ENCODE data around the gene PAX7.
"Not testable (repeated sequence)": the region's sequence is repeated elsewhere in the genome, so short reads cannot be mapped to it uniquely, and the experiment has no call there.

The PAX7 gene

DNA sequence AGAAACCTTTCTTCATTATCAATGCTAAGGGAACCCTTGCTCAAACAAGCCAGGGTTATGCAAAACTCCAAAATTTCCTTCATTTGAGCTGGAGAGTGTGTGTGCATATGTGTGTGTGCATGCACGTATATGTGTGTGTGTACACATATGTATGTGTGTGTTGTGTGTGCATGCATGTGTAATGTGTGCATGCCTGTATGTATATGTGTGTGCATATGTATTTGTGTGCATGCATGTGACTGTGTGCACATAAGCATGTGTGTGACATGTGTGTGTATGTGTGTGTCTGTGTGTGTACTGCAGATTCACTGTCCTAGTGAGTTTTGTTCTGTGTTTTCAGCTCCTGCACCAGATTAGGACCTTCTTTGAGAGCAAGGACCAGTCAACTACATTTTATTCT lies 28.2 kb downstream of the PAX7 start:
- no peak for DNase-seq (ENCODE audit: low read depth in 2 of 2)

DNA sequence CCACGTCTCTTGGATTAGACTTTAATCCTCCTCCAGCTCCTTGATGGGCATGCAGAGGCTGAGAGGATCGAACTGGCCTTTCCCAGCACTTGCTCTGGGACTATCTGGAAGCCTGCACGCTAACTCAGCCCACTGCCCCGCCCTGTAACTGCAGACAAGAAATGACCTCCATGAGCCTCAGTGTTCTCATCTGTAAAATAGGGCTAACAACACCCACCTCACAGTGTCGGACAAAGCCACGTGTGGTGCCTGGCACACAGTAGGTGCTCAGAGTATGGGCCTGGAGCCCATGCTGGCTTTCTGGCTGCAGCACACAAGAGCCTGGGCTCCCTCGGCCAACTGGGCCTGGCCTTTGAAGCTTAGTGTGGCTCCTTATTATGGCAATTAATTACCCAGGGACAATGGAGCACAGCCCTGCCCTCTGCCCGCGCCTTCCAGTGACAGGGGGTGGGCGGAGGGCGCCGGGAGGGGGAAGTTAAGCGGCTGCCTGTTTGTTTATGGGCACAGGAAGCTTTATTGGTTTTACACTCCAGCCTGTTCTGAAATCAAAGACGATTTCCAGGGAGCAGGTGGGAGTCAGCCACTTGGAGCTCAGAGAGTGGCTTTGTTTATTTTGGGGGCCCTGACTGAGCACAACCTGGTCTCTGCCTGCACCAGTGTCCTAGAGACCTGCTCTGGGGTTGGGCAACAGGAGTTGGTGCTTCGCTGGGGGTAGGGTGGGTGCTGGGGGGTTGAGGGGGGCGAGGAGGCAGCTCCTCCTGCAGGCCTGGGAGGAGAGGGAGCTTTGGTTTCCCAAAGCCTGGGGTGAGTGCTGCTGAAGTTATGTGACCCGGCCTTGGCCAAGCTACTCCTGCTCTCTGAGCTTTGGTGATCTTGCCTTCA lies 31.0 kb downstream of the PAX7 start:
- no peak for DNase-seq (ENCODE audit: low read depth in 2 of 2)

DNA sequence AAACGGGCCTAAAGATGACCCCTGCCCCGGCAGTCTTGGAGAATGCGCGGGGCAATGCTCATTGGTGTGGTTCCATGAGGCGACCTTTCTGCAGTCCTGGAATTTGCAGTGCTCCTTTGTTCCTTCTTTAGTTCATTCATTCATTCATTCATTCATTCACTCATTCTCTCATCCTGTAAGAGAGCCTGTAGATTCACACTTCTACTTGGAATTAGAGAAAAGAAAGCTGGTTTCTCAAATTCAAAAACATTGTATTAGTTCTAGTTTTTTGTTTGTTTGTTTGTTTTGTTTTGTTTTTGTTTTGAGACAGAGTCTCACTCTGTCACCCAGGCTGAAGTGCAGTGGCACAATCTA lies 31.6 kb downstream of the PAX7 start:
- DNase-seq (ENCODE audit: low read depth in 2 of 2) = no peak

DNA sequence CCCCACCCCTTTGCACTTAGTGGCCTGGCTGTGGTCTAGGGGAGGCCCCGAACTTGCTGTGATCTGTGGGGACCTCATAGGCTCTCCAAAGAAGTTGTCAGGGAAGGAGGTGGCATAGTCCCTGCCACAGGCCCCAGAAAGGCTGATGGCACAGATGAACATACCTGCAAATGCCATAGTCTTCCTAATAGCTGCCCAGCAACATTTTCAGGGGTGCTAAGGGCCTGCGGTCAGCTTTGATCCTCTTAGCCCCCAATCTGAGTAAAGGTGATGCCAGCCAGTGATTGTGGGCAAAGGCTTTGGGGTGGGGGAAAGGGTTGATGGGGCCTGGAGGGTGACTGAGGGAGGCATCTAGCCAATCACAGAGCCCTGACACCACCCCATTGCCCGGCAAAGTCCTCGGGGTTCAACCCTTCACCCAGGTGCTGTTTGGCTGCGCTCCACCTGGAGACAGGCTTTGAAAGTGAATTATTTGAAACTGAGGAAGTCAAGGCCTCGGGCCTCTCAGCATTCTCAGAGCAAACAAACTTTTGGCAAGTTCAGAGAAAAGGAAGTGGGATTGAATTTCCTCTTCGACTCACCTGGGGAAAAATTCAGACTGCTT lies 35.8 kb downstream of the PAX7 start:
- no peak for DNase-seq (ENCODE audit: low read depth in 2 of 2)

DNA sequence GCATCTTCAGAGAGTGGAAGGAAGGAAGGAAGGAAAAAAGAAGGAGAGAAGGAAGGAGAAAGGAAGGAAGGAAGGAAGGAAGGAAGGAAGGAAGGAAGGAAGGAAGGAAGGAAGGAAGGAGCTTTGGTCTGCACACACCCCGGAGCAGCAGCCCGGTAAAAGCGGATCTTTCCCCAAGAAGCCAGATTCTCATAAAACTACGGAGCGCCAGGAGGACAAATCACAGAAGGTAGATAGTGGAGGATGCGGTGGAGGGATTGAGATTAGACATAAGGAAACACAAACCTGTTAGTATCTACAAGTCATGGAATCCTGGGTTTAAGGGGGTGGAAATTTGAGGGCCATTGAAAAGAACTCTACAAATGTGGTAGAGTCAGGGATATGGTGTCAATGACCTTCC lies 36.7 kb downstream of the PAX7 start:
- no peak for DNase-seq (ENCODE audit: low read depth in 2 of 2)

DNA sequence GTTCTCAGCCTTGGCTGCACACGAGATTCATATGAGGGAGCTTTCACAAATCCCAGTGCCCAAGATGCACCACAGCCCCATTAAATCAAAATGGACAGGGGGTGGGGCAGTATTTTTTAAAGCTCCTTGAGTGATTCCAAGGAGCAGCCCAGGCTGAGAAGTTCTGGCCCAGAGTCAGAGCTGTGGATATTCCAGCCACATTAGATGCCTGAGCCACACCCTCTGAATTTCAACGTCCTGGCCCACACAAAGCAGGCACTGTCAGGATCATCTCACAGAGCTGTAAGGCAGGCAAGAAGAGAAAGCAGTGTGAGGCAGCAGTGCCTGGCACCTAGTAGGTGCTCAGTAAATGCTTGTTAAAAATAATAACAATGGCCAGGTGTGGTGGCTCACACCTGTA lies 37.4 kb downstream of the PAX7 start:
- no peak for DNase-seq (ENCODE audit: low read depth in 2 of 2)

DNA sequence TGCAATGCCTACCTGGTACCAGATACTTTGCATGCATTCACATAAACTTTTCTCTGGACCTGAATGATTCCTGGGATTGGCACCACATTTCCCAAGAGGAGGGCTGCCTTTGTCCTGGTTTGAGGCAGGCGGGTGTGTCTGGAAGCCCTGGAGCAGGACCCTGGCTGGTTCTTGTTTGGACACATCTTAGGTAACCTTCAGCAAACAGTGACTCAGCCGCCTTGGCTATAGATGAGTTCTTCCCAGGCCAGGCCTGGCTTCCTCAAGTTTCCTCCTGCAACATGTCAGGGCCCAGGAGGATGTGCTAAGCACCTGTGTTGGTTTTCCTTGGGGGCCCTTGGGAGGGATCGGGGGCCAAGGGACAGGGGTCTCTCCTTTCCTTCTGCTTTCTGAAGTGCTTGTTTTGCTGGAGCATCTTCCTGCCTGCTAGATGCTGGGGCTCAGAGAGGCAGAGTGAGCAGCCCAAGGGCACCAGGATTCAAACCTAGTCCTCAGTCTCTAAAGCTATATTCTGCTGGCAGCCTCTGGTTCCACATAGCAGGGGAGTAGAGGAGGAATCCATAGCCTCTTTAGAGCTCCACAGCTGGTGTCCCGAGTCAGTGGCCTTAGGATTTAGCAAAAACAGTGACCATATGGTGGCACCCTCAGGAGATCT lies 38.2 kb downstream of the PAX7 start:
- DNase-seq (ENCODE audit: low read depth in 2 of 2) = no peak

DNA sequence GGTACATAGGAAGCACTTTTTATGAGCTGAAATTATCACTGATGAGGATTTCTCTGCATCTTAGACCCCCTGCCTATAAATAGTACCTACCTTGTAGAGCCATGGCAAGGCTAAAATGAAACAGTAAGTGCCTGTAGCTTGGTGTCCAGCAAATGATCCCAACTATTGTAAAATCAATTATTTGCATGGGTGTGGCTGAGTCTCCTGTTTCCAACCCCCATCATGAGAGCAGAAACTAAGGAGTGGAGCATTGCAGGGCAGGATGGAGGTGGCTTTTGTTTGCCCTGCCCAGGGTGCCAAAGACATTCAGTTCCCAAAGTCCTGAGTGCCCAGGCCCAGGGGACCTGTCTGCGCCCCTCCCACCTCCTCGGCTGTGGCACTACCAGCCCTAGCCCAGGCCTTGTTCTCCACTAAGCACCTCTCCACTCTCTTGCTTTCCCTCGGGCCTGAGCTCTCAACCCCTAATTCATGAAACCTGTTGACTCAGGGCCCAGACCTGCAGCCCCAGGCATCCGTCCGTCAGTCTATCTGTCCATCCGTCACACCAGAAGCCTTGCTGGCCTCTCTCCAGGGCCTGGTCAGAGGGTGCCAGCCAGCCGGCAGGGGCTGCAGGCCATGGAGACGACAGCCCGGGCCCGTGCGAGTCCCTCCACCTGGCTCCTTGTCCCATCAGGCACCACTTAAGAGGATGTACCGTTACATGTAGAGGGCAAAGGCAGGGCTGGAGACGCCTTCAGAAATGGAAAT lies 39.6 kb downstream of the PAX7 start:
- no peak for DNase-seq (ENCODE audit: low read depth in 2 of 2)

DNA sequence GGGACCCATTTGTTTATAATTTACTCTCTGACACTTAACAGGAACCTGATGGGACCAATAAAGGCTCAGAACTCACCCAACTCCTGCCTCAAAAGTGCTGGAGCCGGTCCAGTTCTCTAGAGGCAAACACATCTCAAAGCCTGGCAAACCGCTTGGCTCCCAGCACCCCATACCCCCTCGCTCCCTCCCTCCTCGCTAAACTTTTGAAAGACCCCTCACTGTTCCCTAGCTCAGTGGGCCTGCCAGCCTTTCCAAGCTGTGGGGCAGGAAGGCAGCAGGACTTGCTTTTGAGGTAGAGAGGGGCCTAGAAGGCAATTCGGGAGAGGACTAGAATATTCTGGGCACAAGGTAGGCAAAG lies 40.2 kb downstream of the PAX7 start:
- no peak for DNase-seq (ENCODE audit: low read depth in 2 of 2)

DNA sequence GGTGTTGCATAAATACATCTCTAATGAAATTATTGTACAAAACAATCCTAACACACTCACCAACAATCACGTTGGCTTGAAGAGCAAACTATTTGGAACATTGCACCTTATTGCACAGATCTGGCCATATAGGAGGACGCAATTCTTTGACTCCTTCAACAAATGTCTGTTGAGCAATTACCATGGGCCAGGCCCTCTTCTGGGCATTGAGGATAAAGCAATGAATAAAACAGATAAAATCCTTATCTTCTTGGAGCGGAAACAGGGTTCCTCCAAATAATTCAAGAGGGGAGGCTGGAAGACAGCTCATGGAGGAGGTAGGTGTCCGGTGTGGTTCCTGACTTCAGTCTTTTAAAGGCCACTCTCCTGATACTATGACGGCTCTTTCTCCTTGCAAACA lies 43.3 kb downstream of the PAX7 start:
- no peak for DNase-seq (ENCODE audit: low read depth in 2 of 2)

DNA sequence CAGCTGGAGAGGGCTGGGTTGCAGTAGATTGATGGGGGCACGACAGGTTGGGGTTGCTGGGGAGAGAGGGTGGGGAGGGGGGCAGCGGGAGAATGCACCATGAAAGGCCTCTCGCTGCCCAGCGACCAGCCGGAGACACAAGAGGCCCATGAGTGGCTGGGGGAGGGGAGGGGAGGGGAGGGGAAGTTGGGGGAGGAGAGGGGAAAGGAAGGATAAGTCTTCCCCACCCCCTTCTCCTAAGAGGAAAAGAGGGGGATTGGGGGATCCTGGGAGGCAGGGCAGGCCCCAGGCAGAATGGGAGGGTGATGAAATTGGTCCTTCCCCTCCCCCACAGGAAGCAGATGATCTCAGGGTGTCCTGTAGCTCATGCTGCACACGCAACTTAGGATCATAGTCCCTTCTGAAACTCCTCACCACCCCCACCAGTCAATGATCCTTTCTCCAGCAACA lies 45.7 kb downstream of the PAX7 start:
- no peak for DNase-seq (ENCODE audit: low read depth in 2 of 2)

DNA sequence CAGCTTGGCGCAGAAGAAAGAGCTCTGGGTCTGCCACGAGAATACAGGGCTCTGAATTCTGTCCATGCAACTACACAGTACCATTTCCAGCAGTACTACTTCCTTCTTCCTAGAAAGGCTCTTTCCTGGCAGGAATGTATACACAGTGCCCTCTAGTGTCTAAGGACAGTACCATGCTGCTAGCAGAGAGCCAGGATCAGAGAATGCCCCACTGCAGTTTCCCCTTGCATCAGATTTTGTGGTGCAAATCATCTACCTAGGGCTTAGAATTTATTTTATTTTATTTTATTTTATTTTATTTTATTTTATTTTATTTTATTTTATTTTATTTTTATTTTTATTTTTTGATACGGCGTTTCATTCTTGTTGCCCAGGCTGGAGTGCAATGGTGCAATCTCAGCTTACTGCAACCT lies 50.8 kb downstream of the PAX7 start:
- no peak for DNase-seq (ENCODE audit: low read depth in 2 of 2)

DNA sequence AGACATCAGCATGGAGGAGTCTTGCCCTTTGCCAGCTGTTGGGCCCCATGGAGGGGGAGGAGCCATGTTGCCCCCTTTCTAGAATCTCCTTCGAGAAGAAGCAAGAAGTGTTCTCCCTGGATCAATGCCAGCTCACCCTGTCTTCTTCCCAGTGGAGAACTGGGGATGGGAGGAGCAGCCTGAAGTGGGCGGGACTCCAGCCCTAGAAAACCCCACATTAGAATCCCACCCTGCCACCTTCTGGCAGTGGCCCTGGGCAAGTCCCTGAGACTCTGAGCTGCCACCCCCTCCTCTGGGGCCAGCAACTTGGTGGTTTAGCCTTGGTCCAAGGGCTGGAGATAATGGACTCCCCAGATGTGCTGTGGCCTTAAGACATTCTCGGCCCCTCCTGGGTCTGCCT lies 51.7 kb downstream of the PAX7 start:
- DNase-seq (ENCODE audit: low read depth in 2 of 2) = no peak

DNA sequence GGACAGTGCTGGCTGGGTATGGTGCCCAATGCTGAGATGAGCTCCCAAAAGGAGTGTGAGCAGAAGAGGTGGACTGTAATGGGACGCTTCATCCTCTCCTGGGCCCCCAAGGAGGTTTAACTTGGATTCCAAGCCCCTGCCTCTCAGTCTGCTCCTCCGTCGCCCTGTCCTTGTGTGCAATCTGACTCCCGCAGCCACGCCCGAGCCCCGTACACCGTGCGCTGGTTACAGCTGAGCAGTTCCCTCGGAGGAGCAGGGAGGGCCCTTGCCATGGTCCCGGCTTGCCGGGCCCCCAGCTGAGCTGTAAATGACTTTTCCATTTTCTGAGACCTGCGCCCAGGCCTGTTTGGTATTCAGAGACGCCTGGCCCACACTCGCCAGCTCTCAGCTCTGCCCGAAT lies 53.7 kb downstream of the PAX7 start:
- no peak for DNase-seq (ENCODE audit: low read depth in 2 of 2)

DNA sequence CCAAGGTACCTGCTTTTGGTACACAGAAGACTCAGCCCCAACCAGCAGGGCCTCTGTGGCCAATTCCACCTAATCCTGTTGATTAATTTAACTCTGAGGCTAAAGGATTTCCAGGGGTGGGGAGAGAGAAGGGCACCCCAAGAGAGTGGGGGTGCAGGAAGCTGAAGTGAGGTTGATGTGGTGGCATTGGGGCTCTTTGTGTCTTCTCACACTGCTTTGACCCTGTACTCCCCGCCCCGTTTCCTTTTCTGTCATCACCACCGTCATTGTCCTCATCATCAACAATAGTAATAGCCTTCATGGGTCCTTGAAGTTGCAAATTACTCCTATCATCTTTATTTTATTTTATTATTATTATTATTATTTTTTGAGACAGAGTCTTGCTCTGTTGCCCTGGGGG lies 55.9 kb downstream of the PAX7 start:
- no peak for DNase-seq (ENCODE audit: low read depth in 2 of 2)

DNA sequence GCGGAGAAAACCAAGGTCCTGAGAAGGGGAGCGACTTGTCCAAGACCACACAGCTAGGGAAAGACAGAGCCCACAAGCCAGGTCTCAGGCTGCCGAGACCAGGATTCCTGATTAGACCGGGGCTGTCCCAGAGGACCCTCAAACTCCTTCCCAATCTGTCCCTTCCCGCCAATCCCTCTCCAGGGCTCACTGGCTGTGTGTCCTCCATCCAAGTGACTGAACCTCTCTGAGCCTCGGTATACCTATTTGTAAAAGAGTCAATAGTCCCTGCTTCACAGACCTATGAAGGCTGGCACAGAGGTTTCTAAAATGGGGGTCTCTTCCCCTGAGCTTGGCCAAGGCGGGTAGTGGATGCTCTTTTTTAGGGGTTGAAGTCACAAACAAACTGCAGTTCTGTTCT lies 56.6 kb downstream of the PAX7 start:
- DNase-seq (ENCODE audit: low read depth in 2 of 2) = no peak

DNA sequence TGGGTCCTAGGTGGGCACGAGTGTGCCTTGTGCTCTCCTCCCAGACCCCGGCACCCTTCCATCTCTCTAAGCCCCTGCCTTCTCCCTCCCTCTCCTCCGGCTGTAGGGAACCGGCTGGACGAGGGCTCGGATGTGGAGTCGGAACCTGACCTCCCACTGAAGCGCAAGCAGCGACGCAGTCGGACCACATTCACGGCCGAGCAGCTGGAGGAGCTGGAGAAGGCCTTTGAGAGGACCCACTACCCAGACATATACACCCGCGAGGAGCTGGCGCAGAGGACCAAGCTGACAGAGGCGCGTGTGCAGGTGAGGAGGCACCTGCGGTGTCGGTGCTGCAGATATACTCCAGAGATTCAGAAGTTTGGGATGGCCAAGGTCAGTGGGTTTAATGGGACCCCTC lies 61.0 kb downstream of the PAX7 start:
- no peak for DNase-seq (ENCODE audit: low read depth in 2 of 2)

DNA sequence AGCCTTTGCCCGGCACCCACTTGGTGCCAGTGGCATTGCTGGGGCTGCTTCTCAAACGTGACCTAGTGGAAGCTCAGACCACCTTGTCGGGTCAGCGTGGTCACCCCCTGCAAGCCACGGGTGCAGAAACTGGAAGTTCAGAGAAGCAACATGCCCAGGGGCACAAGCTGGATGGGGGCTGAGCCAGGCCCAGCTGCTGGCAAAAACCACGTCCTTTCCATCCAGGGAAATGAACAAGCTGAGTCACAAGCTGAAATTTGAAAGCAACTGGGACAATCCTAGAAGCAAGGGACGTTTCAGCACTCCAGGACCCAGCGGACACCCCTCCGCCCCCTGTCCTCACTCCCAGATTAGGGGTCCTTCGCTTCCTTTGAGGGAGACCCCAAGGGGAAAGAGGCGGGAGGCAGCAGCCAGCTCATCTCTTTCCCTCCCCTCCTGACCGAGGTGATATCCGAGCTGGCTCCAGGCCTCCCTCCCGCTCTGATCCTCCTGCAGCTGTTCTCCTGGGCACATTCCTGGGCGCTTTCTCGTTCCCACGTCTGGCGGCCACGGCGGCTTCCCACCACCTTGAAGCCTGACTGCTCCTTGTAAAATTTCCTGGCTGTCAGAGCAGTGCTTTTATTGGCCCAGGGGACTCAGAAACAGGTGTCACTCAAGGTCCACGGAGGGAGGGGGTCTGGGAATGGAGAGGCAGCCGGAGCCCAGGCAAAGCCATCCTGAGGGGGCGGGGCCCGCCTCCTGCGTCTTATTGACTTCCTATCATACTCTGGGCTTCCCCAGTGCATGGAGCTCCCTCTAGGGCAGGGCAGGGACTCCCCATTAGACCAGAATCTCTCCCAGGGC lies 62.8 kb downstream of the PAX7 start:
- no peak for DNase-seq (ENCODE audit: low read depth in 2 of 2)

DNA sequence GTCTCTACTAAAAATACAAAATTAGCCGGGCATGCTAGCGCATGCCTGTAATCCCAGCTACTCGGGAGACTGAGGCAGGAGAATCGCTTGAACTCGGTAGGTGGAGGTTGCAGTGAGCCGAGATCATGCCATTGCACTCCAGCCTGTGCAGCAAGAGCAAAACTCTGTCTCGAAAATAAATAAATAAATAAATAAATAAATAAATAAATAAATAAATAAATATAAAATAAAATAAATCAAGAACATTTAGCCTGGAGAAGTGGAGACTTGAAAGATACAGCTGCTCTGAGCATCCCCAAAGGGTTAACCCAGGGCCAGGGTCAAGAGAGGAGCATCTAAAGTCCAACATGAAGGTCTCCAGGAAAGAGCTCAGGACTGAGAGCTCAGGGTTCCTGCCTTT lies 63.6 kb downstream of the PAX7 start:
- not testable (repeated sequence) for DNase-seq (ENCODE audit: low read depth in 2 of 2)

DNA sequence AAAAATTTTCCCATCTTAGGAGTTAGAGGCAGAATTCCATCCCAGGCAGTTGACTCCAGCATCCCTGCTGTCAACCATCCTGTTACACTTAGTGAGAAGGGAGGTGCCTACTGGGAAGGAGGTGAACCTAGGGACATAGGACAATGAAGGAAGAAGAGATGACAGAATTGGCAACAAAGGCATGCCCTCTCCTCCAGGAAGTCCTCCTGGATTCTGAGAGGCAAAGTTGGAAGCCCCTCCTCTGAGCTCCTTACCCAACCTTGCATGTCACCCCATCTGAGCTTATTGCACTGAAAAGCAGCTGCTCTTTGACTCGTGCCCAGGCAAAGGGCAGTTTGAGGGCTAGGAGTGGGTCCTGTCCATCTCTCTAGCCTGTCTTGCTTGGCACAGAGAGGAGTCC lies 66.9 kb downstream of the PAX7 start:
- DNase-seq (ENCODE audit: low read depth in 2 of 2) = no peak

DNA sequence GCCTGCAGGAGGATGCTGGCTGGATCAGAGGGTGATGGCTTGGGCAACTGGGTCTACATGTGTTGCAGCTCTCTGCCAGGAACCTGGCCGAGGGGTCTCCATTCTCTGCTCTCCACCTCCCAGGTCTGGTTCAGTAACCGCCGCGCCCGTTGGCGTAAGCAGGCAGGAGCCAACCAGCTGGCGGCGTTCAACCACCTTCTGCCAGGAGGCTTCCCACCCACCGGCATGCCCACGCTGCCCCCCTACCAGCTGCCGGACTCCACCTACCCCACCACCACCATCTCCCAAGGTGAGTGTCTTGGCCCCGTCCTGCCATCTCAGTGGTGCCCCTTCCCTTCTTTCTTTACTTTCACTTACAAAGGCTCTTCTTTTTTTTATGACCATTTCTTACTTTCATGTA lies 69.9 kb downstream of the PAX7 start:
- no peak for DNase-seq (ENCODE audit: low read depth in 2 of 2)

DNA sequence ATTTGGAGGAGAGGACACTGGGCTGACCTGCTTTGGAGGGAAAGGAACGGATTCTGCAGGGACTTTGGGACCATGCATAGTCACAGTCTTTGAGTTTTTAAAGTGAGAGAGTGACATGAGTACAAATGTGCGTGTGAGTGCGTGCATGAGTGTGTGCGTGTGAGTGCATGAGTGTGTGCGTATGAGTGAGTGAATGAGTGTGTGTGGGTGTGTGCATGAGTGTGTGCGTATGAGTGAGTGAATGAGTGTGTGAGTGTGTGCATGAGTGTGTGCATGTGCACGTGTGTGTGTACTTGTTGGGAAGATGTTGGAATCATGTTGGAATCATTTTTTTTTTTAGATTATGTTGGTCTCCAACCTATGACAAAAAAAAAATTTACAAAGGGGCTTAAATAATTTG lies 70.5 kb downstream of the PAX7 start:
- no peak for DNase-seq (ENCODE audit: low read depth in 2 of 2)

Measured in fibroblast of skin of left quadriceps (primary cell).